HepG2 (cell line): ENCODE data around the gene SNED1. TPM values are rescaled to one million over a fixed set of nuclear protein-coding genes. Genes with fewer than 3 reads are reported as not detected.

ENCODE experiments used
- CHCHD3 ChIP-seq: sonication (generic); formaldehyde crosslinking; IDR thresholded peaks from 2 replicates; pipeline ENCODE4 v1.8.0; 2022; ENCODE audit warnings: mild to moderate bottlenecking, missing genetic modification reagents, moderate library complexity
- DNMT3B ChIP-seq: conservative IDR thresholded peaks from 2 replicates; pipeline ENCODE4 v1.6.1; 2016; ENCODE audit warnings: missing biosample characterization, control low read depth
- HNF1A ChIP-seq, 2 experiments: sonication (generic) in 1 of 2; formaldehyde crosslinking in 1 of 2; IDR thresholded peaks; 2 replicates each; pipeline versions ENCODE4 v1.4.0 to v1.6.1; 2016 to 2020; ENCODE audit warnings: borderline replicate concordance in 1 of 2, low read depth in 1 of 2, mild to moderate bottlenecking in 1 of 2, missing genetic modification reagents in 1 of 2
- HNRNPLL ChIP-seq: fragments of 200-400 bp; formaldehyde crosslinking; IDR thresholded peaks from 2 replicates; pipeline ENCODE4 v1.6.1; 2017; ENCODE audit warnings: mild to moderate bottlenecking, low read depth, low read length; ENCODE audit not compliant: poor library complexity, severe bottlenecking
- NFRKB ChIP-seq: fragments of 450-650 bp; IDR thresholded peaks from 2 replicates; pipeline ENCODE4 v1.6.1; 2017
- NR3C1 ChIP-seq: sonication (generic); formaldehyde crosslinking; IDR thresholded peaks from 2 replicates; pipeline ENCODE4 v1.4.0; 2020; ENCODE audit warnings: missing genetic modification reagents
- PHF8 ChIP-seq: sonication (generic); formaldehyde crosslinking; IDR thresholded peaks from 2 replicates; pipeline ENCODE4 v1.5.0; 2020; ENCODE audit warnings: missing genetic modification reagents
- PPARG ChIP-seq: conservative IDR thresholded peaks from 2 replicates; pipeline ENCODE4 v1.6.1; 2016; ENCODE audit warnings: missing biosample characterization, missing genetic modification reagents
- ZBTB46 ChIP-seq: sonication (generic); formaldehyde crosslinking; IDR thresholded peaks from 2 replicates; pipeline ENCODE4 v1.4.0; 2020; ENCODE audit warnings: mild to moderate bottlenecking, missing genetic modification reagents, borderline replicate concordance
- ZC3H13 ChIP-seq: sonication (generic); formaldehyde crosslinking; IDR thresholded peaks from 2 replicates; pipeline ENCODE4 v1.8.1; 2023; ENCODE audit warnings: mild to moderate bottlenecking, missing genetic modification reagents, moderate library complexity
- ZFP36L2 ChIP-seq: sonication (generic); formaldehyde crosslinking; IDR thresholded peaks from 2 replicates; pipeline ENCODE4 v1.4.0; 2020; ENCODE audit warnings: missing genetic modification reagents
- ZNF30 ChIP-seq: sonication (generic); formaldehyde crosslinking; IDR thresholded peaks from 2 replicates; pipeline ENCODE4 v1.5.0; 2020; ENCODE audit warnings: mild to moderate bottlenecking, missing genetic modification reagents
- ZNF768 ChIP-seq: sonication (generic); formaldehyde crosslinking; IDR thresholded peaks from 2 replicates; pipeline ENCODE4 v1.4.0; 2020; ENCODE audit warnings: missing genetic modification reagents
- ZNF775 ChIP-seq: sonication (generic); formaldehyde crosslinking; IDR thresholded peaks from 2 replicates; pipeline ENCODE4 v1.4.0; 2020; ENCODE audit warnings: missing genetic modification reagents, mild to moderate bottlenecking, moderate library complexity, borderline replicate concordance
- ZNF777 ChIP-seq: sonication (generic); formaldehyde crosslinking; IDR thresholded peaks from 2 replicates; pipeline ENCODE4 v1.4.0; 2020; ENCODE audit warnings: missing genetic modification reagents
- polyA plus RNA-seq, 8 experiments: library from polyadenylated mRNA; depleted of rRNA in 3 of 8; stranded (reverse) in 7 of 8; unstranded in 1 of 8; fragments of >200 nt; fragmentation: Illumina TruSeq in 4 of 8; extraction: Trizol in 4 of 8; gene quantifications; 2 replicates each; pipeline versions ENCODE4 v1.2.1 to v1.2.3, GENCODE V29; 2011 to 2016; ENCODE audit warnings: low read depth in 4 of 8, missing spikeins in 1 of 8, mixed read lengths in 1 of 8; ENCODE audit not compliant: insufficient read depth in 1 of 8
- total RNA-seq, 5 experiments: library from RNA; depleted of rRNA; stranded (reverse); fragments of >200 nt; fragmentation: Illumina TruSeq; extraction: Trizol; gene quantifications; 2 replicates each; pipeline ENCODE4 v1.2.3, GENCODE V29; 2016; ENCODE audit warnings: low read depth in 1 of 5
- TF ChIP-seq, protein P1 (sequence below): sonication (generic); formaldehyde crosslinking; IDR thresholded peaks from 2 replicates; pipeline ENCODE4 v1.5.0; 2020; ENCODE audit warnings: mild to moderate bottlenecking, missing genetic modification reagents
- TF ChIP-seq, protein P2 (sequence below): sonication (generic); formaldehyde crosslinking; IDR thresholded peaks from 2 replicates; pipeline ENCODE4 v1.5.1; 2020; ENCODE audit warnings: mild to moderate bottlenecking, missing genetic modification reagents, moderate library complexity

The SNED1 gene
- total and polyA plus RNA-seq, 2 of the 13 experiments (the other 11 are each of a cell fraction or from before 2014, with no cell fraction given) = 0.15 to 0.65 TPM

- TF ChIP-seq, protein P1, sequence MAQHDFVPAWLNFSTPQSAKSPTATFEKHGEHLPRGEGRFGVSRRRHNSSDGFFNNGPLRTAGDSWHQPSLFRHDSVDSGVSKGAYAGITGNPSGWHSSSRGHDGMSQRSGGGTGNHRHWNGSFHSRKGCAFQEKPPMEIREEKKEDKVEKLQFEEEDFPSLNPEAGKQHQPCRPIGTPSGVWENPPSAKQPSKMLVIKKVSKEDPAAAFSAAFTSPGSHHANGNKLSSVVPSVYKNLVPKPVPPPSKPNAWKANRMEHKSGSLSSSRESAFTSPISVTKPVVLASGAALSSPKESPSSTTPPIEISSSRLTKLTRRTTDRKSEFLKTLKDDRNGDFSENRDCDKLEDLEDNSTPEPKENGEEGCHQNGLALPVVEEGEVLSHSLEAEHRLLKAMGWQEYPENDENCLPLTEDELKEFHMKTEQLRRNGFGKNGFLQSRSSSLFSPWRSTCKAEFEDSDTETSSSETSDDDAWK (CRISPR knock-in tag) = no peak
- TF ChIP-seq ZBTB46 = no peak
- TF ChIP-seq DNMT3B (CRISPR knock-in tag) = no peak
- TF ChIP-seq HNF1A (IDR thresholded peaks at IDR 0.05; ENCODE audit: low read depth) = no peak
- no peak for TF ChIP-seq HNF1A (CRISPR knock-in tag; IDR thresholded peaks at IDR 0.05; ENCODE audit: borderline replicate concordance)
- TF ChIP-seq HNRNPLL = peak; percentile 9
- TF ChIP-seq ZFP36L2 (CRISPR knock-in tag) = no peak
- no peak for TF ChIP-seq PHF8 (CRISPR knock-in tag)
- no peak for TF ChIP-seq PPARG
- peak; percentile 57 for TF ChIP-seq ZNF777 (CRISPR knock-in tag)
- TF ChIP-seq, protein P2, sequence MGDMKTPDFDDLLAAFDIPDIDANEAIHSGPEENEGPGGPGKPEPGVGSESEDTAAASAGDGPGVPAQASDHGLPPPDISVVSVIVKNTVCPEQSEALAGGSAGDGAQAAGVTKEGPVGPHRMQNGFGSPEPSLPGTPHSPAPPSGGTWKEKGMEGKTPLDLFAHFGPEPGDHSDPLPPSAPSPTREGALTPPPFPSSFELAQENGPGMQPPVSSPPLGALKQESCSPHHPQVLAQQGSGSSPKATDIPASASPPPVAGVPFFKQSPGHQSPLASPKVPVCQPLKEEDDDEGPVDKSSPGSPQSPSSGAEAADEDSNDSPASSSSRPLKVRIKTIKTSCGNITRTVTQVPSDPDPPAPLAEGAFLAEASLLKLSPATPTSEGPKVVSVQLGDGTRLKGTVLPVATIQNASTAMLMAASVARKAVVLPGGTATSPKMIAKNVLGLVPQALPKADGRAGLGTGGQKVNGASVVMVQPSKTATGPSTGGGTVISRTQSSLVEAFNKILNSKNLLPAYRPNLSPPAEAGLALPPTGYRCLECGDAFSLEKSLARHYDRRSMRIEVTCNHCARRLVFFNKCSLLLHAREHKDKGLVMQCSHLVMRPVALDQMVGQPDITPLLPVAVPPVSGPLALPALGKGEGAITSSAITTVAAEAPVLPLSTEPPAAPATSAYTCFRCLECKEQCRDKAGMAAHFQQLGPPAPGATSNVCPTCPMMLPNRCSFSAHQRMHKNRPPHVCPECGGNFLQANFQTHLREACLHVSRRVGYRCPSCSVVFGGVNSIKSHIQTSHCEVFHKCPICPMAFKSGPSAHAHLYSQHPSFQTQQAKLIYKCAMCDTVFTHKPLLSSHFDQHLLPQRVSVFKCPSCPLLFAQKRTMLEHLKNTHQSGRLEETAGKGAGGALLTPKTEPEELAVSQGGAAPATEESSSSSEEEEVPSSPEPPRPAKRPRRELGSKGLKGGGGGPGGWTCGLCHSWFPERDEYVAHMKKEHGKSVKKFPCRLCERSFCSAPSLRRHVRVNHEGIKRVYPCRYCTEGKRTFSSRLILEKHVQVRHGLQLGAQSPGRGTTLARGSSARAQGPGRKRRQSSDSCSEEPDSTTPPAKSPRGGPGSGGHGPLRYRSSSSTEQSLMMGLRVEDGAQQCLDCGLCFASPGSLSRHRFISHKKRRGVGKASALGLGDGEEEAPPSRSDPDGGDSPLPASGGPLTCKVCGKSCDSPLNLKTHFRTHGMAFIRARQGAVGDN = peak; percentile 26; the same call in 1 of the 2 replicates
- no peak for TF ChIP-seq ZC3H13 (CRISPR knock-in tag)
- no peak for TF ChIP-seq ZNF30 (CRISPR knock-in tag)
- TF ChIP-seq ZNF768 = 0 out of 2 replicates have a peak, but pooled peaks have one; percentile 45
- no peak for TF ChIP-seq NR3C1 (CRISPR knock-in tag)
- no peak for TF ChIP-seq NFRKB
- no peak for TF ChIP-seq CHCHD3 (CRISPR knock-in tag)
- TF ChIP-seq ZNF775 (CRISPR knock-in tag) = no peak
These were observed 11.4 kb downstream of the SNED1 start (continued) for GRCh38 chr2:241009601-241010530.
